HepG2 (cell line): ENCODE results near the gene CYSTM1.

ENCODE experiments used
- CTCF ChIP-seq: sonication (generic); formaldehyde crosslinking; IDR thresholded peaks from 2 replicates; pipeline ENCODE4 v1.5.0; 2020; ENCODE audit warnings: mild to moderate bottlenecking, missing genetic modification reagents, moderate library complexity
- E2F1 ChIP-seq: sonication (generic); formaldehyde crosslinking; IDR thresholded peaks from 2 replicates; pipeline ENCODE4 v1.5.0; 2020; ENCODE audit warnings: missing genetic modification reagents
- ETV6 ChIP-seq: sonication (generic); formaldehyde crosslinking; conservative IDR thresholded peaks from 2 replicates; pipeline ENCODE4 v1.4.0; 2020; ENCODE audit warnings: missing genetic modification reagents
- KLF13 ChIP-seq: sonication (generic); formaldehyde crosslinking; IDR thresholded peaks from 2 replicates; pipeline ENCODE4 v1.4.0; 2020; ENCODE audit warnings: mild to moderate bottlenecking, missing genetic modification reagents
- PLSCR1 ChIP-seq: sonication (generic); formaldehyde crosslinking; IDR thresholded peaks from 2 replicates; pipeline ENCODE4 v1.5.0; 2020; ENCODE audit warnings: missing genetic modification reagents, mild to moderate bottlenecking, borderline replicate concordance
- SMC3 ChIP-seq: IDR thresholded peaks from 2 replicates; pipeline ENCODE4 v1.6.1; 2011; ENCODE audit warnings: low read length, improper control_type of control experiment
- SP1 ChIP-seq, 2 experiments: fragments of 450-650 bp in 1 of 2; sonication (generic) in 1 of 2; formaldehyde crosslinking in 1 of 2; IDR thresholded peaks; 2 replicates each; pipeline versions ENCODE4 v1.4.0 to v1.6.1; 2016 to 2020; ENCODE audit warnings: missing genetic modification reagents in 1 of 2
- ZNF260 ChIP-seq: sonication (generic); formaldehyde crosslinking; IDR thresholded peaks from 2 replicates; pipeline ENCODE4 v1.4.0; 2020; ENCODE audit warnings: missing genetic modification reagents, low read depth, mild to moderate bottlenecking, borderline replicate concordance
- ZNF318 ChIP-seq: sonication (generic); formaldehyde crosslinking; IDR thresholded peaks from 2 replicates; pipeline ENCODE4 v1.4.0; 2020; ENCODE audit warnings: mild to moderate bottlenecking, missing genetic modification reagents
- ZNF331 ChIP-seq: sonication (generic); formaldehyde crosslinking; IDR thresholded peaks from 2 replicates; pipeline ENCODE4 v1.4.0; 2020; ENCODE audit warnings: missing genetic modification reagents
- ZUFSP ChIP-seq: sonication (generic); formaldehyde crosslinking; IDR thresholded peaks from 2 replicates; pipeline ENCODE4 v1.9.0; 2021; ENCODE audit warnings: missing genetic modification reagents, mild to moderate bottlenecking, borderline replicate concordance

GRCh38 chr5:140140435-140140834, 34.6 kb upstream of the CYSTM1 start:
- no peak for TF ChIP-seq ETV6 (CRISPR knock-in tag)
- no peak for TF ChIP-seq ZUFSP (CRISPR knock-in tag)
- no peak for TF ChIP-seq CTCF (CRISPR knock-in tag)
- no peak for TF ChIP-seq E2F1
- TF ChIP-seq ZNF260 (CRISPR knock-in tag): no peak
- no peak for TF ChIP-seq SMC3
- TF ChIP-seq ZNF318 (CRISPR knock-in tag): no peak
- no peak for TF ChIP-seq KLF13
- no peak for TF ChIP-seq PLSCR1 (CRISPR knock-in tag)
- TF ChIP-seq SP1 (IDR thresholded peaks at IDR 0.05): no peak
- no peak for TF ChIP-seq SP1 (CRISPR knock-in tag; IDR thresholded peaks at IDR 0.05)
- no peak for TF ChIP-seq ZNF331 (CRISPR knock-in tag)
